ENCODE results near the gene SLC7A10.

SLC7A10 gene

GRCh38 chr19:33208904-33209849 is 16.5 kb downstream of the SLC7A10 start:
- no peak overlapping the region for H3K4me3 ChIP-seq
- H4K20me1 ChIP-seq = peaks cover 0 to 39% (median 17%) of the 10 kb centered on the region in 11 experiments; a peak in 17 of 22 replicates
- peaks cover 32 to 59% (median 40%) of the 10 kb centered on the region in 11 experiments for H3K36me3 ChIP-seq
- H3K27ac ChIP-seq = peak overlapping the region; percentile 6 to 73 (median 64); a peak in 18 of 22 replicates
- no peak for TF ChIP-seq Cebpa-rat (IDR thresholded peaks at IDR 0.05)
- H3K4me1 ChIP-seq = peaks cover 26 to 48% (median 36%) of the 10 kb centered on the region in 10 experiments
- H3K4me2 ChIP-seq = peak overlapping the region; percentile 78 to 96 (median 87)
- H3K9ac ChIP-seq = peak overlapping the region; percentile 22 to 68 (median 61); a peak in 15 of 22 replicates
- no peaks in the 10 kb centered on the region for H3K27me3 ChIP-seq
- H3K9me3 ChIP-seq (replicated peaks in 1 of 11) = no peaks in the 10 kb centered on the region

- no peaks in the 10 kb centered on the region for H3K27me3 ChIP-seq
- peak overlapping the region; percentile 78 to 96 (median 87) for H3K4me2 ChIP-seq
- H3K9ac ChIP-seq = peak overlapping the region; percentile 45 to 68 (median 63)
- no peak for TF ChIP-seq Cebpa-rat (IDR thresholded peaks at IDR 0.05)
- peaks cover 0 to 47% (median 24%) of the 10 kb centered on the region in 11 experiments; a peak in 17 of 22 replicates for H4K20me1 ChIP-seq
- H3K9me3 ChIP-seq (replicated peaks in 1 of 11) = no peaks in the 10 kb centered on the region
- H3K27ac ChIP-seq = peak overlapping the region; percentile 45 to 73 (median 64); a peak in 21 of 22 replicates
- H3K36me3 ChIP-seq = peaks cover 39 to 66% (median 47%) of the 10 kb centered on the region in 11 experiments
- peaks cover 26 to 48% (median 36%) of the 10 kb centered on the region in 10 experiments for H3K4me1 ChIP-seq
- peak overlapping the region in 4 of 10 experiments; percentile 11 to 35 (median 26); a peak in 4 of 20 replicates for H3K4me3 ChIP-seq
These were observed 17.2 kb downstream of the SLC7A10 start for GRCh38 chr19:33208371-33208895.

- no peak for TF ChIP-seq Cebpa-rat (IDR thresholded peaks at IDR 0.05)
- H3K27ac ChIP-seq = peak overlapping the region; percentile 45 to 73 (median 64); a peak in 21 of 22 replicates
- peaks cover 26 to 48% (median 36%) of the 10 kb centered on the region in 10 experiments for H3K4me1 ChIP-seq
- peaks cover 44 to 72% (median 53%) of the 10 kb centered on the region in 11 experiments for H3K36me3 ChIP-seq
- H3K9ac ChIP-seq = peak overlapping the region; percentile 45 to 68 (median 63); a peak in 21 of 22 replicates
- H3K4me3 ChIP-seq = peak overlapping the region in 4 of 10 experiments; percentile 11 to 35 (median 26); a peak in 4 of 20 replicates
- H3K27me3 ChIP-seq = no peaks in the 10 kb centered on the region
- peaks cover 0 to 52% (median 30%) of the 10 kb centered on the region in 11 experiments; a peak in 17 of 22 replicates for H4K20me1 ChIP-seq
- peak overlapping the region; percentile 78 to 96 (median 87) for H3K4me2 ChIP-seq
- no peaks in the 10 kb centered on the region for H3K9me3 ChIP-seq (replicated peaks in 1 of 11)
These were observed 17.7 kb downstream of the SLC7A10 start for GRCh38 chr19:33207903-33208302.

DNA sequence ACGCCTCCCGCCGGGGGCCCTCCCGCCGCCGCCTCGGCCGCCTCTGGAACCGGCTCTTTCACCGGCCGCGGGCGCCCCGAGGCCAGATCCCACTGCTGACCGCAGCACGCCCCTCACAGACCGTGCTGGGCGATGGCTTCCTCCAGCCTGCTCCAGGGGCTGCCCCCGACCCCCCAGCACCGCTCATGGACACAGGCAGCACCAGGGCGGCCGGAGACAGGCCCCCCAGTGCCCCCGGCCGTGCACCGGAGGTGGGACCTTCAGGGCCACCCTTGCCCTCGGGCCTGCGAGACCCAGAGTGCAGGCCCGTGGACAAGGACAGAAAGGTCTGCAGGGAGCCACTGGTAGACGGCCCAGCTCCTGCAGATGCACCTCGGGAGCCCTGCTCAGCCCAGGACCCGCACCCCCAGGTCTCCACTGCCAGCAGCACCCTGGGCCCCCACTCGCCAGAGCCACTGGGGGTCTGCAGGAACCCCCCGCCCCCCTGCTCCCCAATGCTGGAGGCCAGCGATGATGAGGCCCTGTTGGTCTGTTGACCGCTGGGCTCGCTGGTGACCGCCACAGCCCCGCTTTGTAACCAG is 18.5 kb downstream of the SLC7A10 start:
- H4K20me1 ChIP-seq = peaks cover 0 to 60% (median 37%) of the 10 kb centered on the region in 11 experiments; a peak in 19 of 22 replicates
- TF ChIP-seq Cebpa-rat (IDR thresholded peaks at IDR 0.05) = no peak
- peaks cover 52 to 79% (median 60%) of the 10 kb centered on the region in 11 experiments for H3K36me3 ChIP-seq
- peak overlapping the region in 2 of 11 experiments; percentile 9 to 68; a peak in 5 of 22 replicates for H3K9ac ChIP-seq
- peak overlapping the region in 2 of 11 experiments; percentile 17 to 70; a peak in 1 of 22 replicates for H3K27ac ChIP-seq
- no peaks in the 10 kb centered on the region for H3K9me3 ChIP-seq (replicated peaks in 1 of 11)
- H3K4me1 ChIP-seq = peaks cover 26 to 48% (median 36%) of the 10 kb centered on the region in 10 experiments
- H3K27me3 ChIP-seq = no peaks in the 10 kb centered on the region
- peak overlapping the region; percentile 78 to 96 (median 87) for H3K4me2 ChIP-seq
- no peak overlapping the region; a peak in 1 of 20 replicates for H3K4me3 ChIP-seq

DNA sequence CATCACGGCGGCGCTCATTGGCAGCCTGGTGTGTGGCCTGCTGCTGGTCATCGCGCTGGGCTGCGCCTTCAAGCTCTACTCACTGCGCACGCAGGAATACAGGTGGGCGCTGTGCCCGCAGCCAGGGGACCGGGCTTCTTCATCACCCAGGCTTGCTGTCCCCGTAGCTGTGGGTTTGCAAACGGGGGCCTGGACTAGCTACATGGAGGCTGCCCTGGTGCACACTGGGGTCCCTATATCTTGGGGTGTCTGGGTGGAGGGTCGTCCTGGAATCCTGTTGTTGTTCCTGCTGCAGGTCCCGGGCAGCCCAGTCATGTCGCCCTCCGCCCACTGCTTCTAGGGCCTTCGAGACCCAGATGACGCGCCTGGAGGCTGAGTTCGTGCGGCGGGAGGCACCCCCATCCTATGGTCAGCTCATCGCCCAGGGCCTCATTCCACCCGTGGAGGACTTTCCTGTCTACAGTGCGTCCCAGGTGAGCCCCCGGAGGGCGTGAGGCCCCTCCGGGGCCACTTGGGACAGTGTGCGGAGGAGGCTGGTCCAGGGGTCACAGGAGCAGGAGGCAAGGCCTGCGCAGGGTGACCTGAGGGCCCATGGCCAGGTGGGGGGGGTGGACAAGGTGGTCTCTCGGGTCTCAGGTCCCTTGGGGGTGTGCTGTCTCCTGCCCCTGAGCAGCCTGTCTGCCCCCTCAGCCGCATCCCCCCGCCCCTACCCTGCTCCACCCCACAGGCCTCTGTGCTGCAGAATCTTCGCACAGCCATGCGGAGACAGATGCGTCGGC is 19.2 kb downstream of the SLC7A10 start:
- H3K9me3 ChIP-seq (replicated peaks in 1 of 11) = no peaks in the 10 kb centered on the region
- no peak overlapping the region; a peak in 2 of 22 replicates for H3K9ac ChIP-seq
- H3K4me1 ChIP-seq = peaks cover 26 to 41% (median 33%) of the 10 kb centered on the region in 10 experiments

DNA sequence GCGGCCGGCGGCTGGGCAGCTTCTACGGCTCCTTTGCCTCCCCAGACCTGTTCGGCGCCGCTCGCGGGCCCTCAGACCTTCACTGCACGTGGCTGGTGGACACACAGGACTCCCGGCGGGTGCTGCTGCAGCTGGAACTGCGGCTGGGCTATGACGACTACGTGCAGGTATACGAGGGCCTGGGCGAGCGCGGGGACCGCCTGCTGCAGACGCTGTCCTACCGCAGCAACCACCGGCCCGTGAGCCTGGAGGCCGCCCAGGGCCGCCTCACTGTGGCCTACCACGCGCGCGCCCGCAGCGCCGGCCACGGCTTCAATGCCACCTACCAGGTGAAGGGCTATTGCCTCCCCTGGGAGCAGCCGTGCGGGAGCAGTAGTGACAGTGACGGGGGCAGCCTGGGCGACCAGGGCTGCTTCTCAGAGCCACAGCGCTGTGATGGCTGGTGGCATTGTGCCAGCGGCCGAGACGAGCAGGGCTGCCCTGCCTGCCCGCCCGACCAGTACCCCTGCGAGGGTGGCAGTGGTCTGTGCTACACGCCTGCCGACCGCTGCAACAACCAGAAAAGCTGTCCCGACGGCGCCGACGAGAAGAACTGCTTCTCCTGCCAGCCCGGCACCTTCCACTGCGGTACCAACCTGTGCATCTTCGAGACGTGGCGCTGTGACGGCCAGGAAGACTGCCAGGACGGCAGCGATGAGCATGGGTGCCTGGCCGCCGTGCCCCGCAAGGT is 20.0 kb downstream of the SLC7A10 start:
- Histone ChIP-seq H3K4me1 (peaks cover 26 to 40% (median 32%) of the 10 kb centered on the region in 10 experiments), H3K27me3 (no peaks in the 10 kb centered on the region), H3K27ac (no peak overlapping the region), H3K36me3 (peaks cover 58 to 94% (median 70%) of the 10 kb centered on the region in 11 experiments), H3K9ac (no peak overlapping the region), H3K4me3 (no peak overlapping the region), H3K4me2 (no peak overlapping the region), H4K20me1 (peaks cover 0 to 74% (median 51%) of the 10 kb centered on the region in 11 experiments; a peak in 19 of 22 replicates), H3K9me3 (replicated peaks in 1 of 11) (no peaks in the 10 kb centered on the region)
- no peak for TF ChIP-seq Cebpa-rat (IDR thresholded peaks at IDR 0.05)

More for the DNA sequence above, 19.2 kb downstream of the SLC7A10 start:
- H3K36me3 ChIP-seq = peaks cover 58 to 86% (median 67%) of the 10 kb centered on the region in 11 experiments
- H3K27ac ChIP-seq = no peak overlapping the region
- H3K4me2 ChIP-seq = peak overlapping the region in 8 of 11 experiments; percentile 80 to 96 (median 86); a peak in 12 of 22 replicates
- H4K20me1 ChIP-seq = peaks cover 0 to 66% (median 44%) of the 10 kb centered on the region in 11 experiments; a peak in 19 of 22 replicates
- H3K4me3 ChIP-seq = no peak overlapping the region
- TF ChIP-seq Cebpa-rat (IDR thresholded peaks at IDR 0.05) = no peak
- no peaks in the 10 kb centered on the region for H3K27me3 ChIP-seq

DNA sequence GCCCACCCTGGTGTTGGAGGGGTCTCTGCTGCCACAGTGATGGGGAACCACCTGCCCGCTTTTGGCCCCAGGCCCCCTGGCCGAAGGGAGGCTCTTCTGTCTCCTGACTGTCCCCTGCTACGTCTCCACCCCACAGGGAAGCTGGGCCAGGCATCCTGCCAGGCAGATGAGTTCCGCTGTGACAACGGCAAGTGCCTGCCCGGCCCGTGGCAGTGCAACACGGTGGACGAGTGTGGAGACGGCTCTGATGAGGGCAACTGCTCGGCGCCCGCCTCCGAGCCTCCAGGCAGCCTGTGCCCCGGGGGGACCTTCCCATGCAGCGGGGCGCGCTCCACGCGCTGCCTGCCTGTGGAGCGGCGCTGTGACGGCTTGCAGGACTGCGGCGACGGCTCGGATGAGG is 20.5 kb downstream of the SLC7A10 start:
- no peaks in the 10 kb centered on the region for H3K9me3 ChIP-seq (replicated peaks in 1 of 11)
- H3K4me3 ChIP-seq = no peak overlapping the region
- H4K20me1 ChIP-seq = peaks cover 0 to 80% (median 57%) of the 10 kb centered on the region in 11 experiments; a peak in 19 of 22 replicates
- no peak overlapping the region for H3K4me2 ChIP-seq
- H3K4me1 ChIP-seq = peaks cover 26 to 45% (median 33%) of the 10 kb centered on the region in 10 experiments
- H3K27ac ChIP-seq = no peak overlapping the region
- no peak for TF ChIP-seq Cebpa-rat (IDR thresholded peaks at IDR 0.05)
- no peaks in the 10 kb centered on the region for H3K27me3 ChIP-seq
- H3K9ac ChIP-seq = no peak overlapping the region
- peaks cover 58 to 96% (median 75%) of the 10 kb centered on the region in 11 experiments for H3K36me3 ChIP-seq

Data from BLaER1 treated with 17β-estradiol and CSF1 and Interleukin-3, amounts not matched to agents 10 nM and 100 nM (cell line).